Subcutaneous adipose tissue (tissue), 4 donors: Measurements from ENCODE around the gene RAPGEF4. TPM values are rescaled to one million over a fixed set of nuclear protein-coding genes. Genes with fewer than 3 reads are reported as not detected.

Experiments used
- CTCF ChIP-seq: fragments of 450-650 bp; IDR thresholded peaks from one replicate; pipeline ENCODE4 v1.5.1; 2016; ENCODE audit warnings: low read depth, mild to moderate bottlenecking, control low read depth, antibody characterized with exemption, moderate library complexity
- total RNA-seq, 4 donors: library from RNA; depleted of rRNA; stranded (reverse); fragments of >200 nt; gene quantifications; one replicate each; pipeline ENCODE4 v1.1.0, GENCODE V29; 2016

RAPGEF4 gene
- total RNA-seq, 4 donors from 2014 or later, result 7.0 to 15.0 (median 11.2) TPM

- TF ChIP-seq CTCF, result no peak
These were observed 222.1 kb downstream of the RAPGEF4 start for GRCh38 chr2:172957734-172958133.

- no peak for TF ChIP-seq CTCF
These were observed 226.4 kb downstream of the RAPGEF4 start for GRCh38 chr2:172962082-172962481.

GRCh38 chr2:172962824-172963223 lies 227.2 kb downstream of the RAPGEF4 start:
- TF ChIP-seq CTCF, result no peak

- TF ChIP-seq CTCF, result no peak
These were observed 229.0 kb downstream of the RAPGEF4 start for GRCh38 chr2:172964511-172965139.

GRCh38 chr2:172965433-172966212 lies 230.0 kb downstream of the RAPGEF4 start:
- no peak for TF ChIP-seq CTCF

- no peak for TF ChIP-seq CTCF
These were observed 231.7 kb downstream of the RAPGEF4 start for GRCh38 chr2:172967036-172967982.
